HG03097 (cell line): ENCODE data around the gene ASB10.

Experiments used
- ATAC-seq: cut with Tn5 transposase; IDR thresholded peaks from one replicate; pipeline ENCODE4 v1.9.1; 2021; ENCODE audit not compliant: unreplicated experiment, low FRiP score

ASB10 gene

DNA sequence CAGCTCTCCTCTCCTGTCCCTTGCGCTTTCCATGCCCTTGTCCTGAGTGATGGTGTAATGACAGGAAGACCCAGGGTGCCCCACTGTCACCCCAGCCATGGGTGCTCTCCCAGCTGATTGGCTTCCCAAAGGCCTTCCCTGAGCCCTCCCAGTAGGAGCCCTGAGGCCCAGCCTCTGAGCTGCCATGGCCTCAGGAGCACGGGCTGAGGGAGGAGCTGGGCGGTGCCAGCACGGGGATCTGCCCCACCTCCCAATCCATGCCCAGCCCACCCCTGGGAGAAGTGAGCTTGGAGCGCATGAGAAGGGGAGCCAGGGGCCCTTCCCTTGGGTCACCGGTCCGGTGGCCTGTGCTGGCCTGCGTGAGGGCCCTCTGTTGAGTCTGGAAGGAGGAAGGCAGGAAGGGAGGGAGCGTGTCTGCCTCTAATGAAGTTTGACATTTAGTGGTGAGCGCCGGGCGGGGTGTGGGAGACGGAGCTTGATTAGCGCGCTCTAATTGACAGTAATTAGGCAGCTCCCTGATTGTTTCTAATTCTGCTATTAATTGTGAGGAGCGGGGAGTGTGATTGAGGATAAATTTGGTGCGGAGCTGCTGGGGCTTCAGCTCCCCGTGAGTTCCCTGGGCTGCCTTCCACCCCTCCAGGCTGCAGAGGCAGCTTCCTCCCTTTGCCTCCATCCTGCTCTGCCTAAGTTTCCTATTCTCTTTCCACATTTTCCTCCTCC, 47.8 kb downstream of the ASB10 start:
- ATAC-seq, result no peak

DNA sequence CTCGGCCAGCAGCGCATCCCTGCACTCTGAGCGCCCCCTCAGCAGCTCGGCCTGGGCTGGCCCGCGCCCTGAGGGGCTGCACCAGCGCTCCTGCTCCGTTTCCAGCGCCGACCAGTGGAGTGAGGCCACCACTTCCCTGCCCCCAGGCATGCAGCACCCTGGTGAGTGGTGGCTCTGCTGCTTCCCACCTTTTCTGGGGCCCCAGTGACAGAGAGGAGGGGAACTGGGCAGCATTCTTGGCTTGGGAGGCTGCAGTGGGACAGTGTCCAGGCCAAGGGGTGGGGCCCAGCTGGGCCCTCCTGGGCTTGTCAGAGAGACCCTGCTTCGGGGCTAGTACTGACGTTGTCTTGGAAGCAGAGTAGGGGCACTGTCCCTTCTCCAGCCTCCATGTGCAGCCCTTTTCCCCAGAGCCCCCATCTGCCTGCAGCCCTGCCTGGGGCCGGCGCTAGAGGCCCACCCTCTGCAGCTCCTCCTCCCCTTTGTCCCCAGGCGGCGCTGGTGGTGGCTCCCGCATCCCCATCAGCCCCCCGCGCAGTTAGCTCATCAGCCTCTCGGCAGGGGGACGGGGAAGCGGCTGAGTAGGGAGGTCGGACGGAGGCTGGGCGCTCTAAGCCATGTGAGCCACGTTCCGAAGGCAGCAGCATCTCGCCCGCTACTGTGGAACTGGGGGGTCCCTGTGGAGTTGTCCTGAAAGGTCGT, 48.7 kb downstream of the ASB10 start:
- no peak for ATAC-seq

DNA sequence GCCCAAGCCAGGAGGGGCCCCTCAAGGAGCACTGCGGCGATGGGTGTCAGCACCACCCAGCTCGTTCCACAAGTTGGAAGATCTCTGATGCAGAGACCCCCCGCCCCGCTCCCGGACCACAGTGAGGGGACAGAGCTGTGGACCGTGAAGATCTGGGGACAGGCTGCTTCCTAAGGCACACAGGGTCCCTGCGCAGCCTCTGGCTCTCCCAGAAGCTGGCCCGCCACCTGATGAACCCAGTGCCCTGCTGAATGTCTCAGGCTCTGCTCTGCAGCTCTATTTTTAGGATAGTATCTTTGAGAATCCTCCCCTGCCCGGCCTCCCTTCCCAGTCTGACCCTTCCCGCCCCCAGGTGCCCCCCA, 49.3 kb downstream of the ASB10 start:
- ATAC-seq, result no peak

DNA sequence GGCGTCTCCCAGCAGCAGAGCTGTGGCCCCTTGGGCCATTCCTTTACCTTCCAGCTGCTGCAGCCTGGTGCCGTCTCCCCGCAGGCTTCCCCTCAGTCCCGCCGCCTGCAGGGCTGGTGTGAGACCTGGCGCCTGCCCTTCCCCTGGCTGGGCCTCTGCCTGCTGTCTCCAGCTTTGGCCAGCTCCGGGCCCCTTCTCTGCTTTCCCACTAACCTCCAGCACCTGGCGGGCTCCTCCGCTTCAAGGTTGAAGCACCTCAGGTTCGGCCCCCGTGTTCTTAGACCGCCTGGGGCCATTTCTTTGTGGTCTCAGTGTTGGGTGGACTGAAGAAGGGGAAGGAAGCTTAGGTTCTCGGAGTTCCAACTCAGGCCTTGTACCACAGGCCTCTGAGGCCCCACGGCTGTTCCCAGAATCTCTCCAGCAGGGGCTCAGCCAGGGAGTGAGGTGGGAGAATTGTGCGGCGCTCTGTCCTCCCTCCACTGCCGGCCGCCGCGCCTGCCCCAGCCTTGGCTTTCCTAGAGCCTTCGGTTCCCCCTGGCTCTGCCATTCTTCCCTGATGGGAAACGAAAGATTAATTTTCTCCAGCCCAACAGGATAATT, 49.9 kb downstream of the ASB10 start:
- ATAC-seq, result no peak

DNA sequence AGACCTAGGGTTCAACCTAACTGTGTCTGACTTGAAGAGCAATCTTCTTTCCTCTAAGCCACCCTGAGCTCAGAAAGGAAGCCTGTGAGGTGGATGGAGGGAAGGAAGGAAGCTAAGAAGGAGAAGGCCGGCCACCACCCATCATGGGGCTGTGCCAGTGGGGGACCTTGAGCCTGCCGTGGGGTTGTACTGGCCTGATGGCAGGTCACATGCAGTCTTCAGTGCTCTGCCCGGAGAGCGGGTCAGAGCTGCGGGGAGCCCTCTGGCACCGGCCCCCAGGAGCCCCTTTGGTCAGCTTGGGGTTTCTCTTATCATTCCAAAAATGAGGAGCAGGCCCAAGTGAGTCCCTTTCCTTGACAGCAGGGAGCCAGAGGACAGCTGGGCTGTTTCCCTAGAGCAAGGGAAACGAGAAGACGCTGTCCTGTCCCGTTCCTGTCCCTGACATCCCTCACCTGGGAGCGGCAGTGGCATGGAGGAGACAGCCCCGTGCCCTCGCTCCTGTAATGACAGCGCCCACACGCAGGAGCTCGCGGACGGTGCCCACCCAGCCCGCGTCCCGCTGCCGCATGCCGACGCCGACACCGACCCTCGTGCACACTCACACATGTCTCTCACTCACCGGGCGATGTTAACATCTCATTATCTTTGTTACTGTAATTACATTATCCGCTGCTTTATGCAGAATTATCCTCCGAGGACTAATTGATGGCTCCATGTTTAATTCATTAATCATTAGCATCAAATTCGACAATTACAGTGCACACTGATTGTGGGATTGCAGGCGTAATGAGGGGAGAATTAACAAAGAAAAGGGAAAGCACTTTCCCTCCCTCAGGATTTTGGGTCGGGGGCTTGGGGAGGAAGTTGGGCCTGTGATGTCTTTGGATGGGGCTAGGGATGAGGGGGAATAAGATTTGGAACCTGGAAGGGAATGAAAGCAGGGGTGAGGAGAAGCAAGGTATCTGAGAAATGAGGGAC, 50.9 kb downstream of the ASB10 start:
- ATAC-seq, result no peak

DNA sequence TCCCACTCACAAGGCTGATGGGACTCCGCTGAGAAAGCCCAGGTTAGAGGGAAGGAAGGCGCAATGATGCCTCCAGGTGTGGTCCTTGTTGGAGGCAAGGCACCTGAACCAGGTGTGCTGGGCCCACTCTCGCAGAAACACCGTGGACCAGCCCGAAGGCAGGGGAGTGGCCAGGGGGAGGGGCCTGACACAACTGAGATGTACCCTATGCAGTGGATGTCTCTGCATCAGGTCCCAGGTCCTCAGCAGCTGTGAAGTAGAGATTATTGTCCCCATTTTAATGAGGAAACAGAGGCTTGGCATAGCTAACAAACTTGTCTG, 51.6 kb downstream of the ASB10 start:
- no peak for ATAC-seq

DNA sequence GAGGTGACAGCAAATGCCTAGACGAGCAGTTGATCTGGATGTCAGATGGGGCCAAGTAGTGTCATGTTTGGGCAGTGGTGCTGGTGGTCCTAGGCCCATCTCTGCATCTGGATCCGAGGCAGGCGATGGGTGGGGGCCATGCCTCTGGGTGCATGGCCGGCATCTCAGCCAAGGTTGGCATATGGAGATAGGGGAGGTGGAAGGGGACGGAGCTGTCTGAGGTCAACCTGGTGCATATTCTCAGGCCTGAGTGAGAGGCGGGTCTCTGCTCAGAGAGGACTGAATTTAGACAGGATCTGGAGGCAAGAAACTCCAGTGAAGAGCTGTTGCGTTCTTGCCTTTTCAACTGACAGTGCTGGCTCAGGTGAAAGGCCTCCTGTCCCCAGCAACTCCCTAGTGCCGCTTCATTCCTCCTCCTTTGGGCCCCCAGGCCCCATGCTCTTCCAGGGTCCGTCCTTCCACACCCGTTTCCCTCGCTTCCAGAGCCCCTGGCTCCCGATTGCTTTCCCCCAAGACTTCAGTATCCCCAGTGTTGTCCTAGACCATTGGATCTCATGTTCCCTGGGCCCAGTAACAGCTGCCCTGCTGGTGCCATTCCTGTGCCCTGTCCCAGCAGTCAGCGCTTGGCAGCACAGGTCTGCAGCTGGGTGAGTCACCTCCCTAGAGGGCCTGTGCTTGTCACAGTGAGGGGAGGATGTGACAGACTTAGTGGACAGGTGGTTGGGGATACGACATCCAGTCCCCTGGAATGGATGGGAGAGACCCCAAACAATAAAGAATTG, 52.1 kb downstream of the ASB10 start:
- ATAC-seq, result no peak

DNA sequence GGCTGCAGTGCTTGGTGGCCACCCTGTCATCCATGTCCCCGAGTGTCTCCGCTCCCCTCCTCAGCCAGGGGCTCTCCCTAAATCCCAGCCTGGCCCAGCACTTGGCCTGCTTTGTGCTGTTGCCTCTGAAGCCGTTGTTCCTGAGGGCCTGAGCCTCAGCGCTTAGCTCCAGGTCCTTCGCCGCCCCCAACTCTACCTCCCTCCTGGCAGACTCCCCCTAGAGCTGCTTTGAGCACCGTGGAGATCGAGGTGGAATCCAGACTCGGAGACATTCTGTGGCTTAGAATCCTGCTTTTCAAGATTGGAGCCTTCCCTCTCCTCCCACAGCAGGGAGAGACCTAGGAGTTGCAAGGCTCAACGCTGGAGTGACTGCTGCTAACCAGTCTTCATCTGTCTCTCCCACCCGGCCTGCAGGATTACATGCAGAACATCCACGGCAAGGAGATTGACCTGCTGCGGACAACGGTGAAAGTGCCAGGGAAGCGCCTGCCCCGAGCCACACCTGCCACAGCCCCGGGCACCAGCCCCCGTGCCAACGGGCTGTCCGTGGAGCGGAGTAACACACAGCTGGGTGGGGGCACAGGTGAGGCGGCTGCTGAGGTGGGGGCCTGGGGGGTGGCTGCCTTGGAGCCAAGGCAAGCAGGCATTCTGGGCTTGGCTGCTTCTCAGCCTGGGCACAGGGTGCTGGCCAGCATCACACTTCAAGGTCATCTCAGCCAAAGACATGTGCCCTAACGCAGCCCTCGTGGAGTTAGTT, 52.9 kb downstream of the ASB10 start:
- no peak for ATAC-seq

DNA sequence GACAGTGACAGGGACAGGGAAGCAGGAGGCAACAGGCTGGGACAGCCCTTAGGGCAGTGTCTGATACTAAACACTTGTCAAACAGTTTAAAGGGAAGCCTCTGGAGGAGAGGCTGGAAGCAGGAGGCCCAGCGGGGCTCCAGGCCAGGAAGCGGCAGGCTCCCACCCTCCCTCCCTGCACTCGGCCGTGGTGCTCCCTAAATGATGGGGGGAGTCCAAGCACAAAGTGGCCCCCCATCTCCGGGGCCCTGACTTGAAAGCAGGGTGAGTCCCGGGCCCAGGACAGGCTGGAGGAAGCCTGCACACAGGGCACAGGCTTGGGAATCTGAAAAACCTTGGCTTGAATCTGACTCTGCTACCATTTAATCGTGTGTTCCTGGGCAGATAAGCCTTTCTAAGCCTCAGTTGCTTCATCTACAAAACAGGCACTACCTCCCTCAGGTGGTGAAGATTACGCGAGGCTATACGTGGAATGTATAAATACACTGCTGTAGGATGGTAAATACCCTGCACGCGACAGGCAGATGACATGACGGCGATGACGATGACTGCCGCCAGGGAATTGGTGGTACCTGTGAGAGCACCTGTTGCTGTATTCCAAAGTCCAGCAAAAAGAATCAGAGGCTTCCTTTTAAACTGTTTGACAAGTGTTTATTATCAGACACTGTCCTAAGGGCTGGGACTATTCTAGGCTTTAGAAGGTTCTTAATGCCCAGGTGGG, 53.6 kb downstream of the ASB10 start:
- ATAC-seq, result no peak

DNA sequence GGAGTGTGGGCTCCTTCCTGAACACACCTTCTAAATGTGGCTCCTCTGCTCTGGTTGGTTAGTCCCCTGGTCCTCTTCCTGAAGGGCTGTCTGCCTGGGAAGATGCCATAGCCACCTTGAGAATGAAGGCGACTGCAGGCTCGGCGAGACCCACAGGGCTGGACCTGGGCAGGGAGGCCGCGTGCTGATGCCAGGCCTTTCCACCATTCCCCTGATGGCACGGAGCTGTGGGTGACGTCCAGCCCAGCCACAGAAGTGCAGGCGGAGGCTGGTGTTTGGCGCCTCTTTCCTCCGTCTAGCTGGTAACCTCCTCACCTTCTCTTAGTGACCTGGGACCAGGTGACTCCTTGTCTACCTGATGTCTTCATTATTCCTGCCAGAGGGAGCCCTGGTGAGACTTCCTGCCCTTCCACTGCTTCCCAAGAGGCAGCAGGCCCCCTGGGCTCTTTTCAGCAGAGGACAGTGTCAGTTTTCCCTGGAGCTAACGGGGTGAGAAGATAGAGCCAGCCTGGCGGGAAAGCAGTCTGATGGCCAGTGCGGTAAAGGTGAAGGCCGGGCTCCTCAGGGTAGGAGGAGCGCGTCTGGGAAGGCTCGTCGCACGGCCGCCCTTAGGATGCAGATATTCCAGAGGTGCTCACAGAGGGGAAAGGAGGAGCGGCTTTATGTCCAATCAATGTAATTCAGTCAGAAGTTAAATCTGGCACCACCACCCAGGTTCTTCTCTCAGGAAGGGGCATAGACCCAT, 54.4 kb downstream of the ASB10 start:
- ATAC-seq, result no peak

DNA sequence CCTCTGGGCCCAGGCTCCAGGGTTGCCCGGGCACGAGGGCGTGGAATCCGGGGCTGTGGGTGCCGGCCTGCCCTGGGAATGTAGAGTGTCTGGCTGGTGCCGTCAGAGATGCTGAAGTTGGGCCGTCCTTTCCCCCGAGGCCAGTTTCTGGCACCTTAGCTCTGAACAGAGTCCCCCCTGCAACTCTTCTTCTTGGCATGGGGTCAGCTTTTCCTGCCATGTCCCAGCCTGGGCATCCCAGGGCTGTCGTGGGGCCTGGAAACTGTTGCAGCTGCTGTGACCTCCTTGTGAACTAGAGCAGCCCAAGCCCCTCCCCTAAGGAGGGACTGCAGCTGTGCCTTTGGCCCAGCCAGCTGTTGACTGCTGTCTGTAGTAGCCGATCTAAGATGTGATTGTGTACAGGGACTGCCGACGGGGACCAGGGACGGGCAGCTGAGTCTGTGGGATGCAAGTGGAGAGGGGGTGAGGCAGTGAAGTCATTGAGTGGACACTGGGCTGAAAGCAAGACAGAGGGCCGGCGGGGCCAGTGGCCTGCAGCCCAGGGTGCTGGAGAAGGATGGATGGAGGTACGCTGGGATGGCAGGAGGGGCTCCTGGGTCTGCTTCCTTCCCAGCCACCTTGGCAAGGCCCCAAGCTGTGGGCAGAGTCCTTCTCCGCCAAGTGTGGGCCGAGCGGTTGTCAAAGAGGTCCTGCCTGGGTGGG, 55.3 kb downstream of the ASB10 start:
- no peak for ATAC-seq

DNA sequence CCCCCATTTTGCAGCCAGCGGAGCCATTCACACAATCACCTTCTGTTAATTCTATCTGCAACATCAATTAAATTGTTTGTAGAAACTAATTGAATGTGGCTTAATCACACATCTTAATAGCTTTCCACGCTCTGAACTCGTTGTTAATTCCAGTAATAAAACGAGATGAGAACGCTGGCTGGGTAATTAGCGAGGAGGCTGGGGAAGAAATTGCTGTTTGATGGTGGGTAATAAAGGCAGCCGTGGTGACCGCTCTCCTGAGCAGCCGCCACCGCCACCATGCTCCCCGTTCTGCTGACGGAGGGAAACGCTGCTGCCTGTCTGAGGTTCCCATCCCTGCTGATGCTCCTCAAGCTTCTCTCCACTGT, 55.8 kb downstream of the ASB10 start:
- ATAC-seq, result no peak

DNA sequence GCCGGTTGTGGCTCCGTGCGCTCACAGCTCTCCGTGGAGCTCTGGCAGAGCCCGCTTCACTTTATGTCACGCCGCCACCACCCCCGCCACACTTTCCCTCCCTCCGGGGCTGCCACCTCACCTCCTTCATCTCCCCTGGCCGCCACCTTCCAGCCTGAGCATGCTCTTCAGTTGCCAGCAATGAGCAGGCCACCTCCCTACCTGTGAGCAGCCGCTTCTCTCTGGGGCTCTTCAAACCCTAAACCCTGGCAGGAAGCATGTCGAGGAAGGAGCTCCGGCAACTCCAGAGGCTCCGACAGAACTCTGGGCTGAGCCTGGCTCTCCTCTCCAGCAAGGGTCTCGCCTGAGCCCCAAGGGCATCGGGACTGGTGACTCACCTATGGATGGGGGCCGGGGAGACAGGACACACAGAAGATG, 56.3 kb downstream of the ASB10 start:
- no peak for ATAC-seq

DNA sequence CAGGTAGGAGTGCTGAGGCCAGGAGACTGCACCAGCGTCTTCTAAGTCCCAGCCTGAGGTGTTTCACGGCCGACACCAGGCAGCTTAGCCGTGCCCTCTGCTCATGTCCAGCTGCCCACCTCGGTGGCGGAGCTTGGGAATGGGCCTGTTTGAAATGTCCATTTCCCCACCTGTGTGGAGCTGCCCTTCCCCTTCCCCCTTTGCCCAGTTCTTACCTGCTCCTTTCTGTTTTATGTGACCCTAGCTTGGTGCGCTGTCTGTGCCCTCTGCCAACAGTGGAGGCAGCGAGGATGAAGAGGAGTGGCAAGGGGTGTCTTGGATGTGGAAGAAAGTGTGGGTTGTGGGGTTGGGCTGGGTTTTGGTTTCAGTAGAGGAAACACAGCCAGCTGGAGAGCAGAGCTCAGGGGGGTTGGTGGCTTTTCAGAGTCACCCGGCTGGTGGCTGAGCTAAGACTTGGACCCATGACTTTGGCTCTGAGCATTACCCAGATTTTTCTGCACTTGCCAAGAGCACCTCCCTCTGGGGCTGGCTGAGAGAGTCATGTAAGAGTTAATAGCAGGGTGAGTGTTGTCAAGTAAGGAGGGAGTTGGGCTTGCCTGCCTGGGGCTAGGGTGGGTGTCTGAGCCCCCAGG, 57.0 kb downstream of the ASB10 start:
- ATAC-seq, result no peak

DNA sequence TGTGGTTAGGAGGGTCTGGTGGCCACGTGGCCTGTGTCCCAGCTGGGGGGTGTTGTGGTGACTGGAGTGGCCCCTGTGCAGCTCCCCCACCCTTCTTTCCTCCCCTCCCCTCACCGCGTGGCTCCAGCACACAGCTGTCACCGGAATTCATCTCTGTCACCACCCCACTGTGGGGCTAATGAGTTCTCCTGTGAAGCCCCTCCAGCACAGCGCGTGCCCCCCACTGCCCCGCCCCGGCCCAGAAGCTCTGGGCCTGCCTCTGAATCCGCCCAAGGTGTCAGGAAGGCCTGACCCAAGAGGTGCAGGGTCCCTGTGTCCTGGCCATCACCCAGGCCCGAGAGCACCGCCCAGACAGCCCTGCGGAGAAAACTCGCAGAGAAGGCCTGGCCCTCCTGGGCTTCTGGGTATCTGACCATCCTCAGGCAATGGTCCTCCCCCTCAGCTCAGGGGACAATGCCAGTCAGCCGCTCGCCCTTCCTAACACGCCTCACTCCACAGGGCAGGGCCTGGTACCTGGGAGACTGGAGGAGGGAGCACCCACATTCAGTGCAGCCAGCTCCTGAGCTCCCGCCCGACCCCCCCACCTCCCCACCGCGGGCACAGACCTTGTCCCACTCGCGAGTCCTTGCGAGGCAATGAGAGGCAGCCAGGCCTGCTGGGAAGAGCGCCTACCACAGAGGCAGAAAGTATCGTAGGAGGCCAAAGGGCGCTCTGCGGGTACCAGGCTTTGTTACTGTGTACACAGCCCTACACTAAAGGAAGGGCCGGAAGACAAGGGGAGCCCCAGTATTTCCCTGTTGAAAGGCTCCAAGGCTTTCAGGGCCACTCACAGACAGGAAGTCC, 57.7 kb downstream of the ASB10 start:
- ATAC-seq, result no peak

DNA sequence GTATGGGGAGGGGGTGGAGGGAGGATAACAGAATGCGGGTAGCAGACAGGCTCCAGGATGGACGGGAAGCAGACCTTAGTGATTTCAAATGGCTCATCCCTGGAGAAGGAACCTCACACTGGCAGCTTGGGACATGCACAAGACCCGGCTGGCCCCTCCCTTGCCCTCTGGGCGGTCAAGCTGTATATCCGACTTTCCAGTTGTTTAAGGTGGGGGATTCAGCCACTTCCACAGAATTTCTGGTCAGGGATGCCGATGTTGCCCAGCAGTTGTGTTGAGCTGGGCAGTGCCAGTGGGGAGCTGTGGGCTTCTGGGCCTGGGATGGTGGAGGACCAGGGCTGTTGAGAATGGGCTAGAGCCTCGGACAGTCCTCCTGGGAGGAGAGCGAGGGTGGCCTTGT, 58.3 kb downstream of the ASB10 start:
- no peak for ATAC-seq
